Pancreas (tissue), 10 donors: ENCODE results near the gene FOXO1. TPM values are rescaled to one million over a fixed set of nuclear protein-coding genes. Genes with fewer than 3 reads are reported as not detected.
A peak's percentile ranks its signal among the peaks of the same experiment; 100 is the strongest.

Experiments
- ATAC-seq, 4 donors: fragments of 200-7000 bp; cut with Tn5 transposase; one replicate each; pipeline versions ENCODE4 v1.8.0 to v1.9.1; 2020; ENCODE audit warnings: mild to moderate bottlenecking in 4 of 4, moderate library complexity in 4 of 4
- DNase-seq, 6 donors: peaks; one replicate each; pipeline ENCODE4 v3.0.0-alpha.2; 2020
- FAIRE-seq: peaks from 2 replicates; lab custom pipeline; 2012; peaks lifted over from hg19 to GRCh38; lab: Jason Lieb, UNC
- H3K27ac ChIP-seq, 4 donors: fragments of 200-600 bp; sonication (generic); 1 replicate in 3 of 4; 2 replicates in 1 of 4; pipeline versions ENCODE4 v1.5.0 to v1.8.0; 2020
- H3K27me3 ChIP-seq, 4 donors: fragments of 200-600 bp; one replicate each; pipeline ENCODE4 v1.8.0; 2021
- H3K36me3 ChIP-seq, 3 donors: fragments of 200-600 bp; sonication (generic) in 1 of 3; one replicate each; pipeline versions ENCODE4 v1.5.0 to v1.8.0; 2020 to 2021
- H3K4me1 ChIP-seq, 3 donors: fragments of 200-600 bp; one replicate each; pipeline ENCODE4 v1.8.0; 2021
- H3K4me3 ChIP-seq, 4 donors: fragments of 200-600 bp; sonication (generic) in 2 of 4; one replicate each; pipeline versions ENCODE4 v1.5.0 to v1.8.0; 2020 to 2021
- H3K9me3 ChIP-seq, 4 donors: fragments of 200-600 bp; one replicate each; pipeline ENCODE4 v1.8.0; 2021
- WGBS, 2 donors: extraction: QIAGEN DNeasy Blood & Tissue Kit; methylation state at CpG; one replicate each; pipeline ENCODE4 v1.1.7; 2013; 5-methylcytosine and 5-hydroxymethylcytosine counted together
- intact Hi-C, 3 donors: fragments of 100-400 bp; cut with DNase I; formaldehyde crosslinking; loops; one replicate each; pipeline versions ENCODE4 v1.11.1 to v1.14.2; 2022
- polyA plus RNA-seq, 2 donors: library from polyadenylated mRNA; stranded (reverse); fragments of 200-250 nt; gene quantifications; one replicate each; pipeline ENCODE4 v1.2.3, GENCODE V29; 2013
- total RNA-seq, 6 donors: library from RNA; stranded (reverse); fragmentation: NEBNext Ultra II Directional in 4 of 6; extraction: Animal tissue kit (Norgen Biotek cat#: 25700) in 4 of 6; gene quantifications; one replicate each; pipeline versions ENCODE4 v1.2.1 to v1.2.4, GENCODE V29; 2021 to 2023
- TF ChIP-seq, protein P1 (sequence below), 4 donors: fragments of 200-600 bp; sonication (generic) in 3 of 4; IDR thresholded peaks; one replicate each; pipeline versions ENCODE4 v1.5.0 to v1.8.0; 2021; ENCODE audit warnings: antibody characterized with exemption in 4 of 4
- donor health status: healthy with polysubstance abuse.
- donor health status: DM: no; HTN: no; CAD: no; lungs with moderate emphysema.
- donor health status: DM: no; HTN: no; CAD: no.
- donor health status: control.
- donor health status: control.
- donor health status: Bipolar disorder and iron deficiency.
- donor health status: DM: yes; HTN: yes; CAD: no.
- donor health status: DM: no; HTN: no; CAD: no.
- donor health status: DM: no; HTN: no; CAD: no.
- donor health status: DM: yes; HTN: yes; CAD: no.

FOXO1 gene
- total and polyA plus RNA-seq, 8 donors = 3.8 to 21.9 (median 15.0) TPM

- ATAC-seq = no peak
- Histone ChIP-seq H3K9me3 (no peaks in the 10 kb centered on the region), H3K4me1 (peaks cover 9 to 28% (median 16%) of the 10 kb centered on the region in 3 donors), H3K27me3 (no peaks in the 10 kb centered on the region), H3K36me3 (no peaks in the 10 kb centered on the region), H3K4me3 (peak overlapping the region in 2 of 4 donors; percentile 88 to 98), H3K27ac (peak overlapping the region in 3 of 4 donors; percentile 13 to 98 (median 26))
- intact Hi-C loops = no loop called here
- no peak for DNase-seq
- TF ChIP-seq, protein P1, sequence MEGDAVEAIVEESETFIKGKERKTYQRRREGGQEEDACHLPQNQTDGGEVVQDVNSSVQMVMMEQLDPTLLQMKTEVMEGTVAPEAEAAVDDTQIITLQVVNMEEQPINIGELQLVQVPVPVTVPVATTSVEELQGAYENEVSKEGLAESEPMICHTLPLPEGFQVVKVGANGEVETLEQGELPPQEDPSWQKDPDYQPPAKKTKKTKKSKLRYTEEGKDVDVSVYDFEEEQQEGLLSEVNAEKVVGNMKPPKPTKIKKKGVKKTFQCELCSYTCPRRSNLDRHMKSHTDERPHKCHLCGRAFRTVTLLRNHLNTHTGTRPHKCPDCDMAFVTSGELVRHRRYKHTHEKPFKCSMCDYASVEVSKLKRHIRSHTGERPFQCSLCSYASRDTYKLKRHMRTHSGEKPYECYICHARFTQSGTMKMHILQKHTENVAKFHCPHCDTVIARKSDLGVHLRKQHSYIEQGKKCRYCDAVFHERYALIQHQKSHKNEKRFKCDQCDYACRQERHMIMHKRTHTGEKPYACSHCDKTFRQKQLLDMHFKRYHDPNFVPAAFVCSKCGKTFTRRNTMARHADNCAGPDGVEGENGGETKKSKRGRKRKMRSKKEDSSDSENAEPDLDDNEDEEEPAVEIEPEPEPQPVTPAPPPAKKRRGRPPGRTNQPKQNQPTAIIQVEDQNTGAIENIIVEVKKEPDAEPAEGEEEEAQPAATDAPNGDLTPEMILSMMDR (IDR thresholded peaks at IDR 0.05) = no peak
- no peak for FAIRE-seq
Observed at GRCh38 chr13:40662866-40663265, 3.6 kb downstream of the FOXO1 start.

DNA sequence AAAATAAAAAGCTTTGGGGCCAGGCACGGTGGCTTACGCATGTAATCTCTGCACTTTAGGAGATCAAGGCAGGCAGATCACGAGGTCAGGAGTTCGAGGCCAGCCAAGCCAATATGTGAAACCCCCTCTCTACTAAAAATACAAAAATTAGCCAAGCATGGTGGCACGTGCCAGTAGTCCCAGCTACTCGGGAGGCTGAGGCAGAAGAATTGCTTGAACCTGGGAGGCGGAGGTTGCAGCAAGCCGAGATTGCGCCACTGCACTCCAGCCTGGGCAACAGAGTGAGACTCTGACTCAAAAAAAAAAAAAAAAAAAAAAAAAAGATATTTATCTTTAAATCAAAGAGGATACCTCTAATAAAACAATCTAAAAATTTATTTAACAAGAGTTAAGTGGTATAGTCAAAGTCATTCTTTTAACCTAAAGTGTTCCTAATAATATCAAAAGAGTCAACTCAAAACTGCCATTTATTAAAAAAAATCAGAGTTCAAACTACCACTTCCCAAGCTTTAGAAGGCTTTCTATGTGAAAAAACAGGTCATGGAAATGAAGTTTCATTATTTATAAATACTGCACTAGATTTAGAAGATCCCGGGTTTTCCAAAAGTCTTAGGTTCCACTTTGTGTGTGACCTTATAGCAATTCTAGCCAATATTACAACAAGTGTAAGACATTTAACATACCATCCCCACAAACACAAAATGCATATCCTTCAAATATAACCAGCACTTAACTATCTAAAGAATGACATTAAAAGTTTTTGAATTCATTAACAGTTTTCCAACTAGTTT lies 4.4 kb downstream of the FOXO1 start:
- TF ChIP-seq, protein P1 (IDR thresholded peaks at IDR 0.05) = no peak
- Histone ChIP-seq H3K4me3 (no peak overlapping the region), H3K27me3 (no peaks in the 10 kb centered on the region), H3K9me3 (no peaks in the 10 kb centered on the region), H3K36me3 (no peaks in the 10 kb centered on the region), H3K27ac (peak overlapping the region in 1 of 4 donors; percentile 13), H3K4me1 (peaks cover 5 to 28% (median 24%) of the 10 kb centered on the region in 3 donors)
- WGBS, 2 donors = 75 to 79% methylated on average over 10 of the region's 10 CpGs
- no peak for ATAC-seq
- intact Hi-C loops = no loop called here
- no peak for DNase-seq
- no peak for FAIRE-seq

GRCh38 chr13:40660692-40661091 lies 5.7 kb downstream of the FOXO1 start:
- no peak for FAIRE-seq
- H3K4me3 ChIP-seq = no peak overlapping the region
- intact Hi-C loops = no loop called here

DNA sequence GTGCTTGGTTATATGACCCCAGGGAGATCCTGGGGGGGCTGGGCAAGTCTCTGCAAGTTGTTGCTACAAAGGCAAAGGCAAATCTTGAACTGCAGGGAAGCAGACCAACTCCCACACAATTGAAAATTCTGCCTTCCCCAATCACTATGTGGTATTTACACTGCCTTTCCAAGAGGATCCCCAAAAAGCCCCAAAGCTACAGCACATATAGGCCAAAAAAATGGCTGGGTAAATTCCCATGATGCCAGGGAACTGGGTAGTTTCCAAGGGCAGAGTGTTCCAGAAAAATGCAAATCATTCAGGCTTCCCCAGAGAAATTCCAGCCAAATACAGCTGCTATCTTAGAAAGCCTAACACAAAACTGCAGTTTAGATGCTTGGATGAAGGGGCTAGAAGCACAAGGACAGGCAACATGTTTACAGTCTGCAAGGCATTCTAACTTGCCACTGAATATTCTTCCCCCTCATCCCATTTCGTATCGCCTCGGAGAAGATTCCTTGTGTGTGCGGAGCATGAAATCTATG lies 6.2 kb downstream of the FOXO1 start:
- Histone ChIP-seq H3K36me3 (no peaks in the 10 kb centered on the region), H3K4me3 (no peak overlapping the region), H3K27ac (no peak overlapping the region), H3K4me1 (peaks cover 5 to 29% (median 28%) of the 10 kb centered on the region in 3 donors), H3K9me3 (no peaks in the 10 kb centered on the region), H3K27me3 (no peaks in the 10 kb centered on the region)
- intact Hi-C loops = no loop called here
- DNase-seq (no peak), FAIRE-seq (no peak), ATAC-seq (no peak)
- TF ChIP-seq, protein P1 (IDR thresholded peaks at IDR 0.05) = no peak
- WGBS, 2 donors = 83 to 89% methylated on average over 4 of the region's 4 CpGs

More at GRCh38 chr13:40660692-40661091, 5.7 kb downstream of the FOXO1 start:
- Histone ChIP-seq H3K27ac (no peak overlapping the region), H3K27me3 (no peaks in the 10 kb centered on the region), H3K4me1 (peaks cover 5 to 29% (median 28%) of the 10 kb centered on the region in 3 donors), H3K36me3 (no peaks in the 10 kb centered on the region), H3K9me3 (no peaks in the 10 kb centered on the region)
- TF ChIP-seq, protein P1 (IDR thresholded peaks at IDR 0.05) = no peak
- WGBS, 2 donors = 89 to 93% methylated on average over 5 of the region's 5 CpGs
- ATAC-seq (no peak), DNase-seq (no peak)

- TF ChIP-seq, protein P1 (IDR thresholded peaks at IDR 0.05) = no peak
- intact Hi-C loops = loop anchor here in 1 of 3 donors (10.0 kb wide), 1 partner anchor 93 kb away; no protein-coding TSS in a partner anchor
- no peak for FAIRE-seq
- Histone ChIP-seq H3K27me3 (no peaks in the 10 kb centered on the region), H3K4me1 (peaks cover 13 to 31% (median 26%) of the 10 kb centered on the region in 3 donors), H3K36me3 (no peaks in the 10 kb centered on the region), H3K4me3 (no peak overlapping the region), H3K27ac (no peak overlapping the region), H3K9me3 (no peaks in the 10 kb centered on the region)
- ATAC-seq = no peak
- WGBS, 2 donors = 94 to 96% methylated on average over 4 of the region's 4 CpGs
- DNase-seq = no peak
Observed at GRCh38 chr13:40657951-40658350, 8.5 kb downstream of the FOXO1 start.
